Ascending aorta (tissue), 2 donors: ENCODE results near the gene FATE1. TPM values are rescaled to one million over a fixed set of nuclear protein-coding genes. Genes with fewer than 3 reads are reported as not detected.

Experiments used
- DNase-seq, 2 donors: peaks; one replicate each; pipeline ENCODE4 v3.0.0-alpha.2; 2019; ENCODE audit warnings: low spot score in 2 of 2
- H3K27ac ChIP-seq, 2 donors: fragments of 200-600 bp; sonication (generic); one replicate each; pipeline ENCODE4 v1.5.1; 2016 to 2017; ENCODE audit warnings: mild to moderate bottlenecking in 1 of 2
- H3K27me3 ChIP-seq: fragments of 200-600 bp; sonication (generic); one replicate; pipeline ENCODE4 v1.5.1; 2017
- H3K36me3 ChIP-seq, 2 donors: fragments of 200-600 bp; sonication (generic); one replicate each; pipeline ENCODE4 v1.5.1; 2016
- H3K4me1 ChIP-seq, 2 donors: fragments of 200-600 bp; sonication (generic); one replicate each; pipeline ENCODE4 v1.5.1; 2016 to 2017; ENCODE audit warnings: mild to moderate bottlenecking in 1 of 2
- H3K4me3 ChIP-seq, 2 donors: fragments of 200-600 bp; sonication (generic); one replicate each; pipeline ENCODE4 v1.5.1; 2016 to 2017; ENCODE audit warnings: mild to moderate bottlenecking in 1 of 2
- H3K9me3 ChIP-seq, 2 donors: fragments of 200-600 bp; sonication (generic); one replicate each; pipeline ENCODE4 v1.5.1; 2016
- CTCF ChIP-seq, 3 experiments: fragments of 200-600 bp in 2 of 3; fragments of 450-650 bp in 1 of 3; sonication (generic) in 2 of 3; IDR thresholded peaks; one replicate each; pipeline ENCODE4 v1.5.1; 2016 to 2019; ENCODE audit warnings: antibody characterized with exemption in 3 of 3, mild to moderate bottlenecking in 1 of 3, moderate library complexity in 1 of 3
- intact Hi-C: fragments of 100-400 bp; cut with DNase I; formaldehyde crosslinking; loops from one replicate; pipeline ENCODE4 v1.15.1; 2023
- total RNA-seq: library from RNA; depleted of rRNA; stranded (reverse); fragments of >200 nt; gene quantifications from one replicate; pipeline ENCODE4 v1.1.0, GENCODE V29; 2016

The FATE1 gene
- total RNA-seq, 1 donor from 2014 or later: not detected

DNA sequence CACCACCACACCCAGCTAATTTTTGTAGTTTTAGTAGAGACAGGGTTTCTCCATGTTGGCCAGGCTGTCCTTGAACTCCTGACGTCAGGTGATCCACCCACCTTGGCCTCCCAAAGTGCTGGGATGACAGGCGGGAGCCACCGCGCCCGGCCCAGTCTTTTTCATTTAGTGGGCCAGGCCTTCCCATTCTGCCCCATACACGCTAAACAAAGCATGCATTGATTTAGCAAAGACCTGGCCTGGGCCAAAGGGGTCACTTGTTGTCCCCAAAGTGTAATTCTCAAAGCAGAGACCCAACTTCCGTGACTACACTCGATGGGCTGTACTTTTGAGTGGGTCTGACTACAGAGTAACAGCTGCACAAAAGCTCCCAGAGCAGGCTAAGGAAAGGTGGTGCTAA lies 47.9 kb downstream of the FATE1 start:
- no peaks in the 10 kb centered on the region for H3K36me3 ChIP-seq
- H3K27ac ChIP-seq: no peak overlapping the region
- no peak overlapping the region for H3K4me3 ChIP-seq
- no peaks in the 10 kb centered on the region for H3K4me1 ChIP-seq
- H3K9me3 ChIP-seq: no peaks in the 10 kb centered on the region
- intact Hi-C loops: no loop called here
- no peaks in the 10 kb centered on the region for H3K27me3 ChIP-seq
- TF ChIP-seq CTCF (IDR thresholded peaks at IDR 0.05): no peak
- DNase-seq: no peak

- H3K36me3 ChIP-seq: no peaks in the 10 kb centered on the region
- no peak for DNase-seq
- H3K27me3 ChIP-seq: no peaks in the 10 kb centered on the region
- H3K27ac ChIP-seq: no peak overlapping the region
- no peak overlapping the region for H3K4me3 ChIP-seq
- H3K9me3 ChIP-seq: no peaks in the 10 kb centered on the region
- H3K4me1 ChIP-seq: no peaks in the 10 kb centered on the region
- intact Hi-C loops: no loop called here
- TF ChIP-seq CTCF (IDR thresholded peaks at IDR 0.05): no peak
These were observed 49.2 kb downstream of the FATE1 start for GRCh38 chrX:151765026-151765425.

GRCh38 chrX:151771726-151772125 lies 55.9 kb downstream of the FATE1 start:
- DNase-seq: no peak
- Histone ChIP-seq H3K36me3 (no peaks in the 10 kb centered on the region), H3K27me3 (no peaks in the 10 kb centered on the region), H3K4me3 (no peak overlapping the region), H3K9me3 (no peaks in the 10 kb centered on the region), H3K27ac (no peak overlapping the region), H3K4me1 (no peaks in the 10 kb centered on the region)
- intact Hi-C loops: no loop called here
- no peak for TF ChIP-seq CTCF (IDR thresholded peaks at IDR 0.05)

Other genes with a start within 250 kb of the FATE1 start
- gene PASD1, start 152.4 kb upstream of the FATE1 start, total RNA-seq: not detected
- not detected for gene PRRG3, start 20.6 kb upstream of the FATE1 start, total RNA-seq
- gene CNGA2, start 18.7 kb downstream of the FATE1 start, total RNA-seq: not detected
- gene MAGEA4, start 196.9 kb downstream of the FATE1 start, total RNA-seq: not detected